Ovary (tissue), 3 donors: ENCODE results near the gene SPSB3.

Source experiments
- EP300 ChIP-seq: sonication (generic); formaldehyde crosslinking; IDR thresholded peaks from one replicate; pipeline ENCODE4 v1.6.1; 2017; ENCODE audit warnings: antibody characterized with exemption
- TF ChIP-seq, protein P1 (sequence below), 3 donors: fragments of 450-650 bp in 2 of 3; fragments of 200-600 bp in 1 of 3; IDR thresholded peaks; one replicate each; pipeline versions ENCODE4 v1.5.1 to v1.8.0; 2016 to 2022; ENCODE audit warnings: antibody characterized with exemption in 3 of 3, mild to moderate bottlenecking in 1 of 3
- donor health status: DM: no; HTN: no; CAD: no.

DNA sequence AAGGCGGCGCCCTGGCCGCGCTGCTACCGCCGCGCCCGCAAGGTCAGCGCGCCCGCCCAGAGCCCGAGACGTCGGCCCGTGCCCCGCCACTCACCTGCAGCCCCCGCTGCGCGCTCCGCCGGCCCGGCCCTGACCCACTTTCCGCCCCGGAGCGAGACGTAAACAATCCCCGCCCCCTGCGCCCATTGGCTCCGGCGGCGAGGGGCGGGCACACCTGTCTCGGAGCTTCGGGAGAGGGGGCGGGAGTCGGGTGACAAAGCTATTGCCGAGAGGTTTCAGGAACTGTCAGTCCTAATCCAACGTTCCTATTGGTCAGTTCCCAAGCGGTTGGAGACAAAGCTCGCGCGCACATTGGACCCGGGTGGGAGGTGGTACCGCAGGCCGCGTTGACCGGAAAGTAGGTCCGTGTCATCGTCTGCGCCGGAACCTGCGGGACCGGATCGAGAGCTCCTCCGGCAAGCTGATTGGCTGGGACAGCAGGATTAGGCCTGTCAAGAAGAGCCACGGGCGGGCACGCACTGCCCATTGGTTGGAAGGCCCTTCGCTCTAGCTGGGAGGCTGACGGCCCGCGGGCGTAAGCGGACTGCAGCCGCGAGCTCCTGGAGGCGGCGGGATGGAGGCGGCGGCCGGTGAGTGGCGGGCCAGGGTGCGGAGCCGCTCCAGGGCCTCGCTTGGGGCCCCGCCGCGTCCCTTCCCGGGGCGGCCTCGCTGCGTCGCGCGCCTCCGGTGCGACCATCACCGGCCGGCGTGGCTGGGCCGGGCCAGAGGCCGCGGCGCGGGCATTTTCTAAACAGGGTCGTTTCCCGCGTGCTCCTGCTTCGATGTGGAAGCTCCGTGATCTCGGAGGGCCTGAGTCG is at the start of gene SPSB3, which contains the start of gene NUBP2:
- TF ChIP-seq, protein P1, sequence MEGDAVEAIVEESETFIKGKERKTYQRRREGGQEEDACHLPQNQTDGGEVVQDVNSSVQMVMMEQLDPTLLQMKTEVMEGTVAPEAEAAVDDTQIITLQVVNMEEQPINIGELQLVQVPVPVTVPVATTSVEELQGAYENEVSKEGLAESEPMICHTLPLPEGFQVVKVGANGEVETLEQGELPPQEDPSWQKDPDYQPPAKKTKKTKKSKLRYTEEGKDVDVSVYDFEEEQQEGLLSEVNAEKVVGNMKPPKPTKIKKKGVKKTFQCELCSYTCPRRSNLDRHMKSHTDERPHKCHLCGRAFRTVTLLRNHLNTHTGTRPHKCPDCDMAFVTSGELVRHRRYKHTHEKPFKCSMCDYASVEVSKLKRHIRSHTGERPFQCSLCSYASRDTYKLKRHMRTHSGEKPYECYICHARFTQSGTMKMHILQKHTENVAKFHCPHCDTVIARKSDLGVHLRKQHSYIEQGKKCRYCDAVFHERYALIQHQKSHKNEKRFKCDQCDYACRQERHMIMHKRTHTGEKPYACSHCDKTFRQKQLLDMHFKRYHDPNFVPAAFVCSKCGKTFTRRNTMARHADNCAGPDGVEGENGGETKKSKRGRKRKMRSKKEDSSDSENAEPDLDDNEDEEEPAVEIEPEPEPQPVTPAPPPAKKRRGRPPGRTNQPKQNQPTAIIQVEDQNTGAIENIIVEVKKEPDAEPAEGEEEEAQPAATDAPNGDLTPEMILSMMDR (IDR thresholded peaks at IDR 0.05) = peak in 1 of 3 donors; percentile 38
- peak; percentile 77 for TF ChIP-seq EP300
